H9 (cell line): ENCODE results near the gene PPM1H. TPM values are rescaled to one million over a fixed set of nuclear protein-coding genes. Genes with fewer than 3 reads are reported as not detected.

Experiments
- DNase-seq: peaks from one replicate; pipeline ENCODE4 v3.0.0-alpha.2; 2017
- H2AFZ ChIP-seq: one replicate; pipeline ENCODE4 v1.6.1; 2013; ENCODE audit warnings: mild to moderate bottlenecking, low read length, control low read depth, moderate library complexity
- H2AK5ac ChIP-seq: 2 replicates; pipeline ENCODE4 v1.6.1; 2013; ENCODE audit warnings: low read length, control low read depth, mixed read lengths; ENCODE audit not compliant: insufficient read length
- H2BK120ac ChIP-seq: one replicate; pipeline ENCODE4 v1.6.1; 2013; ENCODE audit warnings: low read depth, mild to moderate bottlenecking, low read length, control low read depth, inconsistent platforms; ENCODE audit not compliant: poor library complexity, severe bottlenecking
- H2BK12ac ChIP-seq: 2 replicates; pipeline ENCODE4 v1.6.1; 2013; ENCODE audit warnings: low read length, control low read depth, mixed read lengths, low read depth; ENCODE audit not compliant: insufficient read length
- H2BK15ac ChIP-seq: 2 replicates; pipeline ENCODE4 v1.6.1; 2013; ENCODE audit warnings: low read depth, low read length, control low read depth
- H2BK20ac ChIP-seq: one replicate; pipeline ENCODE4 v1.6.1; 2013; ENCODE audit warnings: low read depth, mild to moderate bottlenecking, low read length, control low read depth, inconsistent platforms; ENCODE audit not compliant: poor library complexity, severe bottlenecking
- H2BK5ac ChIP-seq: 2 replicates; pipeline ENCODE4 v1.6.1; 2013; ENCODE audit warnings: low read length, control low read depth, mixed read lengths; ENCODE audit not compliant: insufficient read length
- H3K14ac ChIP-seq: 2 replicates; pipeline ENCODE4 v1.6.1; 2013; ENCODE audit warnings: low read length, control low read depth; ENCODE audit not compliant: insufficient read depth
- H3K18ac ChIP-seq: 2 replicates; pipeline ENCODE4 v1.6.1; 2013; ENCODE audit warnings: low read depth, mild to moderate bottlenecking, mixed read lengths, low read length, control low read depth; ENCODE audit not compliant: insufficient read length
- H3K23ac ChIP-seq: 2 replicates; pipeline ENCODE4 v1.6.1; 2013; ENCODE audit warnings: low read length, control low read depth, mixed read lengths, low read depth; ENCODE audit not compliant: insufficient read length
- H3K23me2 ChIP-seq: 2 replicates; pipeline ENCODE4 v1.6.1; 2013; ENCODE audit warnings: low read depth, mild to moderate bottlenecking, mixed read lengths, low read length, control low read depth; ENCODE audit not compliant: insufficient read length, poor library complexity, severe bottlenecking
- H3K27ac ChIP-seq: 2 replicates; pipeline ENCODE4 v1.5.1; 2013; ENCODE audit warnings: low read length, control low read depth, mixed read lengths, low read depth; ENCODE audit not compliant: insufficient read length
- H3K27me3 ChIP-seq: 2 replicates; pipeline ENCODE4 v1.6.1; 2013; ENCODE audit warnings: low read length, control low read depth, inconsistent platforms; ENCODE audit not compliant: insufficient read depth
- H3K4ac ChIP-seq: 2 replicates; pipeline ENCODE4 v1.6.1; 2013; ENCODE audit warnings: low read depth, mild to moderate bottlenecking, control low read depth, inconsistent platforms, low read length, moderate library complexity
- H3K4me1 ChIP-seq: 2 replicates; pipeline ENCODE4 v1.6.1; 2013; ENCODE audit warnings: low read length, control low read depth, inconsistent platforms; ENCODE audit not compliant: insufficient read depth
- H3K4me2 ChIP-seq: 2 replicates; pipeline ENCODE4 v1.6.1; 2013; ENCODE audit warnings: low read length, control low read depth, mixed read lengths; ENCODE audit not compliant: insufficient read length, insufficient read depth
- H3K56ac ChIP-seq: 2 replicates; pipeline ENCODE4 v1.6.1; 2013; ENCODE audit warnings: low read depth, mild to moderate bottlenecking, mixed read lengths, low read length, control low read depth; ENCODE audit not compliant: insufficient read length
- H3K79me1 ChIP-seq: 2 replicates; pipeline ENCODE4 v1.6.1; 2013; ENCODE audit warnings: low read depth, mild to moderate bottlenecking, moderate library complexity, low read length, control low read depth, inconsistent platforms; ENCODE audit not compliant: insufficient read depth, poor library complexity, severe bottlenecking
- H3K79me2 ChIP-seq: 2 replicates; pipeline ENCODE4 v1.6.1; 2013; ENCODE audit warnings: low read length, control low read depth, inconsistent platforms; ENCODE audit not compliant: insufficient read depth
- H3K9ac ChIP-seq: 2 replicates; pipeline ENCODE4 v1.6.1; 2013; ENCODE audit warnings: low read length, control low read depth, mixed read lengths; ENCODE audit not compliant: insufficient read length; ENCODE audit errors: extremely low read depth
- H3K9me3 ChIP-seq: one replicate; pipeline ENCODE4 v1.6.1; 2013; ENCODE audit warnings: low read depth, low read length, inconsistent platforms; ENCODE audit not compliant: control insufficient read depth
- H3T11ph ChIP-seq: one replicate; pipeline ENCODE4 v1.6.1; 2013; ENCODE audit warnings: mild to moderate bottlenecking, low read length, control low read depth, inconsistent platforms
- H4K20me1 ChIP-seq: one replicate; pipeline ENCODE4 v1.6.1; 2013; ENCODE audit not compliant: control insufficient read depth, insufficient read length, insufficient read depth
- H4K5ac ChIP-seq: 2 replicates; pipeline ENCODE4 v1.6.1; 2013; ENCODE audit warnings: low read depth, mild to moderate bottlenecking, mixed read lengths, low read length, control low read depth; ENCODE audit not compliant: insufficient read length
- H4K8ac ChIP-seq: replicated peaks from 2 replicates; pipeline ENCODE4 v1.6.1; 2013; ENCODE audit warnings: low read length, control low read depth, mixed read lengths, low read depth; ENCODE audit not compliant: insufficient read length
- H4K91ac ChIP-seq: 2 replicates; pipeline ENCODE4 v1.6.1; 2013; ENCODE audit warnings: low read depth, mild to moderate bottlenecking, moderate library complexity, mixed read lengths, low read length, control low read depth; ENCODE audit not compliant: insufficient read length
- H3K27ac Mint-ChIP-seq, 3 experiments: 2 replicates in 2 of 3; 3 replicates in 1 of 3; pipeline ENCODE4 v1.8.0; 2020 to 2021; ENCODE audit warnings: mixed read lengths in 3 of 3, mild to moderate bottlenecking in 1 of 3, moderate library complexity in 1 of 3
- H3K27me3 Mint-ChIP-seq: 2 replicates; pipeline ENCODE4 v1.8.0; 2021; ENCODE audit warnings: low read depth, mild to moderate bottlenecking, moderate library complexity, mixed read lengths
- H3K36me3 Mint-ChIP-seq, 3 experiments: 2 replicates in 2 of 3; 3 replicates in 1 of 3; pipeline ENCODE4 v1.8.0; 2020 to 2021; ENCODE audit warnings: low read depth in 3 of 3, mixed read lengths in 3 of 3; ENCODE audit not compliant: insufficient read depth in 1 of 3
- H3K4me1 Mint-ChIP-seq, 2 experiments: 2 replicates each; pipeline ENCODE4 v1.8.0; 2020; ENCODE audit warnings: mixed read lengths in 2 of 2
- H3K4me3 Mint-ChIP-seq, 2 experiments: 2 replicates in 1 of 2; 3 replicates in 1 of 2; pipeline ENCODE4 v1.8.0; 2020 to 2021; ENCODE audit warnings: mild to moderate bottlenecking in 2 of 2, mixed read lengths in 2 of 2, moderate library complexity in 1 of 2
- H3K9me3 Mint-ChIP-seq, 2 experiments: 2 replicates in 1 of 2; 3 replicates in 1 of 2; pipeline ENCODE4 v1.8.0; 2020; ENCODE audit warnings: mild to moderate bottlenecking in 2 of 2, mixed read lengths in 2 of 2, moderate library complexity in 1 of 2
- WGBS: extraction: QIAGEN DNeasy Blood & Tissue Kit; methylation state at CpG from one replicate; pipeline ENCODE4 v1.1.7; 2013; ENCODE audit warnings: missing lambda C conversion rate, low lambda C conversion rate, mixed read lengths; ENCODE audit not compliant: insufficient read length; ENCODE audit errors: extremely low coverage; 5-methylcytosine and 5-hydroxymethylcytosine counted together
- total RNA-seq: library from RNA; stranded (reverse); gene quantifications from 2 replicates; pipeline ENCODE4 v1.2.1, GENCODE V29; 2021
- TF ChIP-seq, protein P1 (sequence below): fragments of 200-600 bp; sonication (generic); conservative IDR thresholded peaks from 3 replicates; pipeline ENCODE4 v1.8.0; 2021; ENCODE audit warnings: antibody characterized with exemption, mild to moderate bottlenecking

Gene PPM1H
- total RNA-seq, 1 experiment from 2014 or later: 22.1 TPM

- no peak for DNase-seq
- Mint-ChIP-seq H3K27me3 (no peaks in the 10 kb centered on the region), H3K9me3 (no peaks in the 10 kb centered on the region), H3K36me3 (peaks cover 0 to 7% (median 0%) of the 10 kb centered on the region in 3 experiments; a peak in 4 of 7 replicates), H3K4me1 (peaks cover 50 to 51% of the 10 kb centered on the region in 2 experiments), H3K27ac (no peak overlapping the region), H3K4me3 (no peak overlapping the region)
- Histone ChIP-seq H4K20me1 (no peaks in the 10 kb centered on the region), H3K18ac (no peak overlapping the region), H3K4me2 (no peak overlapping the region), H3K79me1 (no peaks in the 10 kb centered on the region), H3T11ph (no peak overlapping the region), H4K8ac (no peak overlapping the region), H3K14ac (no peak overlapping the region), H3K56ac (no peak overlapping the region), H2BK12ac (no peak overlapping the region), H2BK5ac (no peak overlapping the region), H3K27ac (no peak overlapping the region), H2BK120ac (no peak overlapping the region), H3K79me2 (no peaks in the 10 kb centered on the region), H3K23ac (no peak overlapping the region), H4K5ac (no peak overlapping the region), H3K9ac (no peak overlapping the region), H3K4ac (no peak overlapping the region), H4K91ac (no peak overlapping the region), H2BK15ac (no peak overlapping the region), H2AFZ (no peak overlapping the region), H3K23me2 (no peaks in the 10 kb centered on the region), H3K27me3 (no peaks in the 10 kb centered on the region), H2AK5ac (no peak overlapping the region), H3K4me1 (peaks cover 4% of the 10 kb centered on the region; the same call in 1 of the 2 replicates), H2BK20ac (no peak overlapping the region), H3K9me3 (no peaks in the 10 kb centered on the region)
- TF ChIP-seq, protein P1, sequence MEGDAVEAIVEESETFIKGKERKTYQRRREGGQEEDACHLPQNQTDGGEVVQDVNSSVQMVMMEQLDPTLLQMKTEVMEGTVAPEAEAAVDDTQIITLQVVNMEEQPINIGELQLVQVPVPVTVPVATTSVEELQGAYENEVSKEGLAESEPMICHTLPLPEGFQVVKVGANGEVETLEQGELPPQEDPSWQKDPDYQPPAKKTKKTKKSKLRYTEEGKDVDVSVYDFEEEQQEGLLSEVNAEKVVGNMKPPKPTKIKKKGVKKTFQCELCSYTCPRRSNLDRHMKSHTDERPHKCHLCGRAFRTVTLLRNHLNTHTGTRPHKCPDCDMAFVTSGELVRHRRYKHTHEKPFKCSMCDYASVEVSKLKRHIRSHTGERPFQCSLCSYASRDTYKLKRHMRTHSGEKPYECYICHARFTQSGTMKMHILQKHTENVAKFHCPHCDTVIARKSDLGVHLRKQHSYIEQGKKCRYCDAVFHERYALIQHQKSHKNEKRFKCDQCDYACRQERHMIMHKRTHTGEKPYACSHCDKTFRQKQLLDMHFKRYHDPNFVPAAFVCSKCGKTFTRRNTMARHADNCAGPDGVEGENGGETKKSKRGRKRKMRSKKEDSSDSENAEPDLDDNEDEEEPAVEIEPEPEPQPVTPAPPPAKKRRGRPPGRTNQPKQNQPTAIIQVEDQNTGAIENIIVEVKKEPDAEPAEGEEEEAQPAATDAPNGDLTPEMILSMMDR: no peak
- WGBS: no CpG with 5 or more reads among the region's 2 CpGs
These were observed 216.1 kb downstream of the PPM1H start for GRCh38 chr12:62718762-62719426.
